Activated gamma-delta T cell treated with Interleukin-2 at 50 U/mL for 16 hours (primary cell): Measurements from ENCODE around the gene PLXDC1.
A peak's percentile ranks its signal among the peaks of the same experiment; 100 is the strongest.

ENCODE experiments used
- DNase-seq: peaks from one replicate; pipeline ENCODE4 v3.0.0-alpha.2; 2020

PLXDC1 gene

GRCh38 chr17:39151150-39151942, at the start of gene PLXDC1:
TSS of gene PLXDC1 (minus strand) at chr17:39151637. CDS start at chr17:39151437, 200 bp downstream.
- DNase-seq, result peak; percentile 11

DNA sequence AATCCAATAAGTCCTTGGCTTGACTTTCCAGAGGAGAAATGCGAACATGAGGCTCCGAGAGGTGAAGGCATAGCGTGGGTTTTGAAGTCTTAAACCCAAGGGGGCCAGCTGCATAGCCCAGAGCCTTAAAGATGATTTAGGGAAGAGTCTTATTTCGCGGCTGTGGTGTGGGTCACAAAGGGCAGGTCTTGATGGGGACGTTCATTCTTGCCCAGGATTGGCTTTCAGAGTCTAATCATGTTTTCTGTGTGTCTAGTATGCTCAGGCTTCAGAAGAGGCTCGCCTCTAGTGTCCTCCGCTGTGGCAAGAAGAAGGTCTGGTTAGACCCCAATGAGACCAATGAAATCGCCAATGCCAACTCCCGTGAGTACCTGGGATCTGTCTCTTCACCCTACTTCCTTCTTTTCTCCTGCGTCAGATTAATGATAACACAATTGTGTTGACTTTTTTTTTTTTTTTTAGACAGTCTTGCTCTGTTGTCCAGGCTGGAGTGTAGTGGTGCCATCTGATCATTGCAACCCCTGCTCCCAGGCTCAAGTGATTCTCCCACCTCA, 49.6 kb upstream of the PLXDC1 start:
- no peak for DNase-seq

GRCh38 chr17:39200070-39200879, 48.8 kb upstream of the PLXDC1 start, which contains the start of gene RPL19:
TSS of gene RPL19 (plus strand) at chr17:39200283. CDS start at chr17:39200345, 62 bp downstream.
- DNase-seq, result peak; percentile 76

DNA sequence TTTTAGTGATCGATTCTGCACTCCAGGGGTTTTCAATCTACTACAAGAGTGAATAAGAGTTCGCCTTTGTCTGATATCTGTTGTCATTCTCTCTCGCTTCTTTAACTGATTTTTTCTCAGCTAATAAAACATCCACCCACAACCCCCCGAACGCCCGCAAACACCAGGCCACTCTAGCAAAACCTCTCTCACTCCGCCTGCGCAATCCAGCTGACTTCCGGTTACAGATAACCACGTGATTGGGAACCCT, 48.3 kb upstream of the PLXDC1 start:
- DNase-seq, result peak; percentile 85

DNA sequence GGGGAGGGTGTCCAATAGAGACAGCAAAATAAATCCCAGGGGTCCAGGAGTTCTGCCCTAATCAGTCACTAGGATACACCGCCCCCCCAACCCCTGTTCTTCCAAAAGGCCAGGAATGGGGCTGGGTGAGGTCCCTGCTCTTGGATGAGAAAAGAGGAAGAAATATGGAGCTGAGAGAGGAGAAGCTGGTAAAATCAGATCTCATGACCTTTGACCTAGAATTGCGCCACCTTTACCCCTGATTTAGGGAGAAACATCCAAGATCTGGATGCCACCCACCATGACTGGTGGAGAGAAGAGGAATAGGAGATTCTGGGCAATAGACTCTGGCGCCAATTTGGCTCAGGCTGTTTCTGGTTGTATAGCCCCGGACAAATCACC, 46.7 kb upstream of the PLXDC1 start:
- no peak for DNase-seq

GRCh38 chr17:39197380-39198185, 46.1 kb upstream of the PLXDC1 start, which contains the start of gene CACNB1:
TSS of gene CACNB1 (minus strand) at chr17:39197669. CDS start at chr17:39197495, 174 bp downstream.
- peak; percentile 57 for DNase-seq

DNA sequence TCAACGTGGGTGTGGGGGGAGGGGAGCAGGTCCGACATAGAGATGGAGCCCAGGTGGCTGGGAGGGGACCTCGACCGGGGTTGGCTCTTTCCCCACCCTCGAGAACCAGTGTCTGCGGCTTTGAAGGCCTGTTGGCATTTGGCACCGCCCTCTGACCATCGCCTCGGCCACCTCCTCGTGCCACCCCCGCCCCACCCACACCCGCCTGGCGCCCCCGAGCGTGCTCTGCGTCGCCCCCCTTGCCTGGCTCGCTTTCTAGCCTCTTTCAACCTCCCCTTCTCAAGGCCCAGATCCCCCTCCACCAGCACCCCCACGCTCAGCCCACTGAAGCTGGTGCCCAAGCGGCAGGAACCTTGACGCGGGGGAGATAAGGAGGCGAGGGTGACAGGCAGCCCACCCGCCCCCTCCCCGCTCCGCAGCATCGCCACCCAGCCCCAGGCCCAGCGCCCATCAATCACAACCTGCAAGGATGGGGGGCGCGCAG, 45.4 kb upstream of the PLXDC1 start:
- DNase-seq, result peak; percentile 19

- no peak for DNase-seq
Observed at GRCh38 chr17:39196241-39196807, 44.9 kb upstream of the PLXDC1 start.

DNA sequence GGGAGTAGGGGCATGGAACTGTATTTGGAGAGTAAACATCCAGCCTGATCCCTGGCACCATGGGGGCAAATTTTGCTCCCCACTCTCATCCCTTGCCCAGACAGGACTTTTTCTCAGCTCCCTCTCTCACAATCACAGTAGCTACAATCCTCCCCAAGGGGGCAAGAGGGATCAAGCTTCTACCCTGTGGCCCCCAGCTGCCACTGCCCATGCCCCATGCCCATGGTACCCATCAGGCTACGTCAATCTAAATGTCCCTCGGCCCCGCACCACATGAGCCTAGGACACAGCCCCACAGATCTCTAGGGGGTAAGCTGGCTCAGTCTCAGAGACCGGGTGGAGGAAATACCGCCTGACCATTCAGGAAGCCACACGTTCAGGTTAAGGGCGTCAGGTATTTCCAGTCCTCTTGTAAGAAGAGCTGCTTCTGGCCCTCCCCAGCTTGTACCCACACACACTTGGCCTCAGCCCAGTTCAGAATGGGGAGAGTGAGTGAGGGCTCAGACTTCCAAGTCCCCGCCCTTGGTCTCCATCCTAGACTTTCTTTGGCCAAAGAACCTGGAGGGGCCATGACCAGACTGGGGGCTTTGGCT, 44.2 kb upstream of the PLXDC1 start:
- peak; percentile 33 for DNase-seq

DNA sequence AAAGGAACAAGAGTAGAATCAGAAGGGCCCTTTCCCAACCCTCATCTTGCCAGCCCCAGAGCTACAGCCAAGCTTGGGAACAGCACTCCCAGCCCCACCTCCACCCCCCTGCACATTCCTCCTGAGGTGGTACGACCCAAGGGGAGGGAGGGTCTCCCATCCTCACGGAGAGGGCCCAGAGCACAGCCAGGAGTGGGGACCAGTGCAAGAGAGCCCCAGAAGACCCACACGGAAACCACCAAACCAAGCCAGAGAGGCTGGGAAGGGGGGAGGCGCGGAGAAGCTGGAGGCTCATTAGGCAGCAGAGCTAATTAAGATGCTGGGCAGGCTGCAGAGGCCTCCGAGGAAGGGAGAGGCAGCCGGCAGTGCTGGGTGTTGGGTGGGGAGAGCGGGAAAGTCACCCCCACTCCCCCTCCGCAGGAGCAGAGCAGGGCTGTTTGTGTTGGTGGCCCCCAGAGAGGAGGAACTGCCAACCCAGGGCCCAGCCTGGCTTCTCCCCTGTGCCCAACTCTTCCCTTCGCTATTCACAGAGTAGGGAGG, 43.6 kb upstream of the PLXDC1 start:
- DNase-seq, result no peak

GRCh38 chr17:39194089-39194984, 42.9 kb upstream of the PLXDC1 start:
- no peak for DNase-seq

DNA sequence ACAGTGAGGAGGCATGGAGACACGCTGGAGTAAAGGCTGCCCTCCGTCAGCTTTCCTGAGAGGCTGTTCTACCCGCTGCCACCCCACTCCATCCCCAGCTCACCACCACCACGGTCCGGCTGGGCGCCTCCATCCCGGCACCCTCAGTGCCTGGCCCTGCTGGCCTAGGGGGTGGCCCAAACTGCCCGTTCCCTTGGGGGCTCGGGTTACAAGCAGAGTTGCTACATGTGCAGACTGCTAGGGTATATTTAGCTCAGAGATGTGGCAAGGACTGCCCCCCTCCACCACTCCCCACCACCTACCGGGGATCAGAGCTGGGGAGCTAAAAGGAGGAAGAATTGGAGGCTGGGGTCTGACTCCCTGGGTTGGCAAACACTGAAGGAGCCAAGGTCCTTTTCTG, 41.9 kb upstream of the PLXDC1 start:
- no peak for DNase-seq

- no peak for DNase-seq
Observed at GRCh38 chr17:39192901-39193300, 41.5 kb upstream of the PLXDC1 start.

DNA sequence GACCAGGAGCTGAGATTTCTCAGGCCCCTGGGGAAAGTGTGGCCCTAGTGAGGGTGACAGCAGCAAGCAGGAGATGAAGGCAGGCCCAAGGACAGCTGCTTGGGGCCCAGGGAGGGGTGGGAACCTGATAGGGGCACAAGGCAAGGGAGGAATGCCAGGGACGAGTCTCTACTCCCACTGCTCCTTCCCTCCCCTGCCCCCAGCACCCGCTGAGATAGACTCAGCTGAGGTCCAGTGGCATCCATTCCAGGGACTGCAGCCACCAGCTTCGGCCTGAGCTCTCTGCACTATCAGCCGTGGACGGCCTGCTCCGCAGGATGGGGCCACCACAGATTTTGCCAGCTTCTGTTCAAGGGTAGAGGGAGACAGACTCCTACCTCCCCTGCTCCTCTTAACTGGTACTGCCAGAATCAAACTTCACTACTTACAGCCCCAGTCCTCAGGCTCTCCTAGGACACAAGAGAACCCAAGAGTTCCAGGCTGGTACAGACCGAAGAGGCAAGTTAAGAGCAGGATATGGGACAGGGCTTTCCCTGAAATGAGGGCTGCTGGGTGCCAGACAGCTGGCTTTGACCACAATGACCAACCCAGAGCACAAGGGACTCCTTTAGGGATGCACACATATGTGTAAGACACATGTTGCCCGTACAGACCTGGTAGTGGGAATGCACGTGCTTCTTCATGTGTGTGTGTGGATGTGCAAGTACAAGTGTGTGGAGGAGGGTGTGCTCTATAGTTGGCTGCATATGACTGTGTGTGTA, 40.5 kb upstream of the PLXDC1 start:
- DNase-seq, result no peak

GRCh38 chr17:39187152-39187830, 35.9 kb upstream of the PLXDC1 start:
- no peak for DNase-seq

GRCh38 chr17:39186481-39187002, 35.1 kb upstream of the PLXDC1 start:
- no peak for DNase-seq

DNA sequence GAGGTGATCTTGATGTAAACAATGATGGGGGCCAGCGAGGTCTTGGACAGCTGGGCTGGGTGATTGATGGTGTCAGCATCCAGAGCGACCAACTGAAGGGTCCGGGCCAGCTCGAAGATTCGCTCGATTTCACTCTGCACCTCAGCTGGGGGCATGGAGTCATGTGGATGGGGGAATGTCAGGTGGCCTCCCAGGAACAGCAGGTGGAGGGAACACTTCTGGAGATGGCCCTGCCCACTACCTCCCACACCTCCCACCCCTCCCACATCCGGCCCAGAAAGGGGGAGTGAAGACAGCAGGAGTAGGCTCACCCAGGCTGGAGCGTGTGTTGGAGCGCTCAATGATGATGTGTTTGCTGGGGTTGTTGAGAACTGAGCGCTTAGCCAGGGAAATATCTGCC, 32.3 kb upstream of the PLXDC1 start:
- DNase-seq, result no peak

GRCh38 chr17:39183045-39183444, 31.6 kb upstream of the PLXDC1 start:
- no peak for DNase-seq

DNA sequence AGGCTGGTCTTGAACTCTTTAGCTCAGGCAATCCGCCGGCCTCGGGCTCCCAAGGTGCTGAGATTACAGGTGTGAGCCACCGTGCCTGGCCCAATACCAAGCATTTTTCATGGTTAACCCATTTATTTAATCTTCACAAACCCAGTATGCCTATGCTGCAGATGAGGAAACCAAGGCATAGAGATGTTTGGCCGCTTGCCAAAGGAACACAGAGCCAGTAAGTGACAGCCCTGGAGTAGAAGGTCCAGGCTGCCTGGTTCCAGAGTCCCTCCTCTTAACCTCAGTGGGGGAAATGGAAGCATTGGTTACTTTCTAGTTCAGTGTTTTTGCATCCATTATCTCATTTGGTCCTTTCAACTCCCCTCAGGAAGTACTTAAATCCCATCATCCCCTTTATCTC, 29.9 kb upstream of the PLXDC1 start:
- no peak for DNase-seq
